Measurements from ENCODE around the gene PAK1.
A peak's percentile ranks its signal among the peaks of the same experiment; 100 is the strongest.
"Not testable (repeated sequence)": the region's sequence is repeated elsewhere in the genome, so short reads cannot be mapped to it uniquely, and the experiment has no call there.

The PAK1 gene
- total RNA-seq, result 10.9 to 15.6 reads per million in 2 experiments

GRCh38 chr11:77473801-77474683, at the start of gene PAK1:
TSS of gene PAK1 (minus strand) at chr11:77474094. CDS start at chr11:77392520, 81,574 bp downstream.
- DNase-seq (ENCODE audit: low read depth), result peak; percentile 90

- no peak for DNase-seq (ENCODE audit: low read depth)
Measured at GRCh38 chr11:77522215-77522614, 48.3 kb upstream of the PAK1 start.

- DNase-seq (ENCODE audit: low read depth), result no peak
Measured at GRCh38 chr11:77519847-77520246, 46.0 kb upstream of the PAK1 start.

GRCh38 chr11:77518471-77518870, 44.6 kb upstream of the PAK1 start:
- no peak for DNase-seq (ENCODE audit: low read depth)

GRCh38 chr11:77517753-77518152, 43.9 kb upstream of the PAK1 start:
- no peak for DNase-seq (ENCODE audit: low read depth)

- no peak for DNase-seq (ENCODE audit: low read depth)
Measured at GRCh38 chr11:77517226-77517625, 43.3 kb upstream of the PAK1 start.

- DNase-seq (ENCODE audit: low read depth), result no peak
Measured at GRCh38 chr11:77515483-77515882, 41.6 kb upstream of the PAK1 start.

- no peak for DNase-seq (ENCODE audit: low read depth)
Measured at GRCh38 chr11:77515063-77515462, 41.2 kb upstream of the PAK1 start.

- no peak for DNase-seq (ENCODE audit: low read depth)
Measured at GRCh38 chr11:77512092-77512491, 38.2 kb upstream of the PAK1 start.

- no peak for DNase-seq (ENCODE audit: low read depth)
Measured at GRCh38 chr11:77510851-77511250, 37.0 kb upstream of the PAK1 start.

GRCh38 chr11:77510095-77510494, 36.2 kb upstream of the PAK1 start:
- no peak for DNase-seq (ENCODE audit: low read depth)

GRCh38 chr11:77508019-77508418, 34.1 kb upstream of the PAK1 start:
- DNase-seq (ENCODE audit: low read depth), result no peak

- DNase-seq (ENCODE audit: low read depth), result no peak
Measured at GRCh38 chr11:77506857-77507256, 33.0 kb upstream of the PAK1 start.

- no peak for DNase-seq (ENCODE audit: low read depth)
Measured at GRCh38 chr11:77505956-77506355, 32.1 kb upstream of the PAK1 start.

GRCh38 chr11:77503006-77503405, 29.1 kb upstream of the PAK1 start:
- DNase-seq (ENCODE audit: low read depth), result no peak

- no peak for DNase-seq (ENCODE audit: low read depth)
Measured at GRCh38 chr11:77502346-77502905, 28.5 kb upstream of the PAK1 start.

GRCh38 chr11:77501758-77502157, 27.9 kb upstream of the PAK1 start:
- no peak for DNase-seq (ENCODE audit: low read depth)

- DNase-seq (ENCODE audit: low read depth), result no peak
Measured at GRCh38 chr11:77497368-77497767, 23.5 kb upstream of the PAK1 start.

- DNase-seq (ENCODE audit: low read depth), result no peak
Measured at GRCh38 chr11:77495526-77495925, 21.6 kb upstream of the PAK1 start.

- not testable (repeated sequence) for DNase-seq (ENCODE audit: low read depth)
Measured at GRCh38 chr11:77490035-77490434, 16.1 kb upstream of the PAK1 start.

- DNase-seq (ENCODE audit: low read depth), result no peak
Measured at GRCh38 chr11:77487790-77488189, 13.9 kb upstream of the PAK1 start.

GRCh38 chr11:77479746-77480352, 6.0 kb upstream of the PAK1 start:
- DNase-seq (ENCODE audit: low read depth), result no peak

- DNase-seq (ENCODE audit: low read depth), result no peak
Measured at GRCh38 chr11:77475206-77475605, 1.3 kb upstream of the PAK1 start.
